A673 (cell line): ENCODE measurements around the gene RALGPS1. TPM values are rescaled to one million over a fixed set of nuclear protein-coding genes. Genes with fewer than 3 reads are reported as not detected.

Source experiments
- BruUV-seq: library from RNA; stranded (reverse); fragments of 400-500 nt; replicated peaks from 2 replicates; lab custom pipeline; 2021; lab: Mats Ljungman, UMichigan
- CTCF ChIA-PET: fragments of 300-600 bp; sonication (Branson Sonifier 250); formaldehyde crosslinking; loops from one replicate; lab custom pipeline; 2022; ENCODE audit warnings: antibody characterized with exemption; lab: Charles Lee
- POLR2A ChIA-PET: fragments of 300-600 bp; sonication (Branson Sonifier 250); formaldehyde crosslinking; loops from one replicate; lab custom pipeline; 2022; ENCODE audit warnings: antibody characterized with exemption; ENCODE audit not compliant: low non-redundant PET; lab: Charles Lee
- DNase-seq: peaks from one replicate; pipeline ENCODE4 v3.0.0-alpha.2; 2015; ENCODE audit warnings: low spot score
- H3K27ac ChIP-seq: fragments of 200-600 bp; sonication (generic); 2 replicates; pipeline ENCODE4 v1.5.1; 2016; ENCODE audit warnings: mixed run types, low read depth, mild to moderate bottlenecking, mixed read lengths, antibody characterized with exemption, low read length; ENCODE audit not compliant: poor library complexity, severe bottlenecking
- H3K27me3 ChIP-seq: fragments of 200-600 bp; sonication (generic); replicated peaks from 2 replicates; pipeline ENCODE4 v1.6.1; 2017; ENCODE audit warnings: mixed run types, low read depth, mild to moderate bottlenecking, mixed read lengths, antibody characterized with exemption, low read length; ENCODE audit not compliant: insufficient read depth, poor library complexity
- H3K36me3 ChIP-seq: fragments of 200-600 bp; sonication (generic); 2 replicates; pipeline ENCODE4 v1.6.1; 2016; ENCODE audit warnings: mixed run types, mild to moderate bottlenecking, mixed read lengths, antibody characterized with exemption, low read length; ENCODE audit not compliant: insufficient read depth, poor library complexity, severe bottlenecking
- H3K4me1 ChIP-seq: fragments of 200-600 bp; sonication (generic); 2 replicates; pipeline ENCODE4 v1.6.1; 2017; ENCODE audit warnings: mixed run types, mild to moderate bottlenecking, mixed read lengths, antibody characterized with exemption, low read length; ENCODE audit not compliant: insufficient read depth, poor library complexity, severe bottlenecking
- H3K4me3 ChIP-seq: fragments of 200-600 bp; sonication (generic); 2 replicates; pipeline ENCODE4 v1.5.1; 2016; ENCODE audit warnings: low read depth, mixed run types, mild to moderate bottlenecking, mixed read lengths, low read length; ENCODE audit not compliant: poor library complexity, severe bottlenecking
- H3K9me3 ChIP-seq: fragments of 200-600 bp; sonication (generic); 2 replicates; pipeline ENCODE4 v1.6.1; 2016; ENCODE audit warnings: mixed run types, low read depth, mild to moderate bottlenecking, mixed read lengths, antibody characterized with exemption, low read length; ENCODE audit not compliant: poor library complexity, severe bottlenecking
- CTCF ChIP-seq: fragments of 300-800, 200-600 bp; sonication (generic); conservative IDR thresholded peaks from 2 replicates; pipeline ENCODE4 v1.5.1; 2017; ENCODE audit warnings: low read depth, mild to moderate bottlenecking, antibody characterized with exemption, low read length, moderate library complexity, mixed read lengths
- EZH2 ChIP-seq: fragments of 200-600 bp; sonication (generic); IDR thresholded peaks from 2 replicates; pipeline ENCODE4 v1.6.1; 2017; ENCODE audit warnings: borderline replicate concordance, low read depth, mild to moderate bottlenecking, mixed read lengths, antibody characterized with exemption, low read length; ENCODE audit not compliant: poor library complexity, severe bottlenecking
- intact Hi-C: fragments of 100-400 bp; cut with micrococcal nuclease; formaldehyde crosslinking; loops from one replicate; pipeline ENCODE4 v1.10.0; 2022; ENCODE audit not compliant: unreplicated experiment
- total RNA-seq: library from RNA; stranded (reverse); gene quantifications from 2 replicates; pipeline ENCODE4 v1.2.3, GENCODE V29; 2021

Gene RALGPS1
- total RNA-seq, 1 experiment from 2014 or later = 3.9 TPM

GRCh38 chr9:126974594-126974993 is 60.0 kb downstream of the RALGPS1 start:
- POLR2A ChIA-PET = no interaction called here
- no TSS peak for BruUV-seq

GRCh38 chr9:126975327-126976220 is 61.0 kb downstream of the RALGPS1 start:
- POLR2A ChIA-PET = no interaction called here
- CTCF ChIA-PET = no interaction called here
- Histone ChIP-seq H3K36me3 (no peaks in the 10 kb centered on the region), H3K4me1 (peaks cover 15% of the 10 kb centered on the region), H3K27ac (no peak overlapping the region), H3K9me3 (no peaks in the 10 kb centered on the region), H3K27me3 (no peaks in the 10 kb centered on the region), H3K4me3 (no peak overlapping the region)
- no peak for DNase-seq
- BruUV-seq = no TSS peak
- intact Hi-C loops = no loop called here
- TF ChIP-seq CTCF = no peak
- no peak for TF ChIP-seq EZH2

More at GRCh38 chr9:126974594-126974993, 60.0 kb downstream of the RALGPS1 start:
- no peak for TF ChIP-seq EZH2
- no peak for TF ChIP-seq CTCF
- Histone ChIP-seq H3K9me3 (no peaks in the 10 kb centered on the region), H3K27ac (no peak overlapping the region), H3K4me1 (peaks cover 20% of the 10 kb centered on the region), H3K4me3 (no peak overlapping the region), H3K36me3 (no peaks in the 10 kb centered on the region), H3K27me3 (no peaks in the 10 kb centered on the region)
- CTCF ChIA-PET = no interaction called here
- no peak for DNase-seq
- intact Hi-C loops = no loop called here

GRCh38 chr9:126979461-126979860 is 64.9 kb downstream of the RALGPS1 start:
- H3K27ac ChIP-seq = no peak overlapping the region
- POLR2A ChIA-PET = no interaction called here
- no peaks in the 10 kb centered on the region for H3K36me3 ChIP-seq
- BruUV-seq = no TSS peak
- intact Hi-C loops = no loop called here
- no peak for DNase-seq
- no peaks in the 10 kb centered on the region for H3K9me3 ChIP-seq
- H3K4me3 ChIP-seq = no peak overlapping the region
- H3K27me3 ChIP-seq = no peaks in the 10 kb centered on the region
- TF ChIP-seq CTCF (no peak), EZH2 (no peak)
- no peaks in the 10 kb centered on the region for H3K4me1 ChIP-seq
- CTCF ChIA-PET = no interaction called here
